Measurements from ENCODE around the gene MKRN2OS. TPM values are rescaled to one million over a fixed set of nuclear protein-coding genes. Genes with fewer than 3 reads are reported as not detected.

MKRN2OS gene
- total and polyA plus RNA-seq, 4 donors, result 0.06 to 0.42 (median 0.17) TPM

GRCh38 chr3:12490547-12490946 is 54.8 kb downstream of the MKRN2OS start:
- Histone ChIP-seq H3K36me3 (ENCODE audit: control insufficient read depth in 4 of 4, insufficient read depth in 3 of 4, low read depth in 1 of 4, low read length in 3 of 4) (peaks cover 0 to 13% (median 5%) of the 10 kb centered on the region in 4 donors), H3K9me3 (ENCODE audit: control insufficient read depth in 4 of 4, low read length in 3 of 4) (no peaks in the 10 kb centered on the region), H3K27me3 (ENCODE audit: control insufficient read depth in 4 of 4, insufficient read depth in 4 of 4, low read length in 3 of 4) (no peaks in the 10 kb centered on the region), H3K4me3 (ENCODE audit: low read depth in 1 of 3, low read length in 3 of 3) (no peak overlapping the region), H3K4me1 (ENCODE audit: control insufficient read depth in 4 of 4, insufficient read depth in 4 of 4, low read length in 3 of 4) (peaks cover 0 to under 1% (median under 1%) of the 10 kb centered on the region in 4 donors), H3K9ac (ENCODE audit: low read depth in 1 of 2, low read length in 2 of 2) (no peak overlapping the region), H3K27ac (ENCODE audit: low read depth in 1 of 2, low read length in 2 of 2) (no peak overlapping the region)
- no peak for DNase-seq (ENCODE audit: low spot score)
- 98% methylated on average over 3 of the region's 3 CpGs for WGBS
- TF ChIP-seq, protein P1, sequence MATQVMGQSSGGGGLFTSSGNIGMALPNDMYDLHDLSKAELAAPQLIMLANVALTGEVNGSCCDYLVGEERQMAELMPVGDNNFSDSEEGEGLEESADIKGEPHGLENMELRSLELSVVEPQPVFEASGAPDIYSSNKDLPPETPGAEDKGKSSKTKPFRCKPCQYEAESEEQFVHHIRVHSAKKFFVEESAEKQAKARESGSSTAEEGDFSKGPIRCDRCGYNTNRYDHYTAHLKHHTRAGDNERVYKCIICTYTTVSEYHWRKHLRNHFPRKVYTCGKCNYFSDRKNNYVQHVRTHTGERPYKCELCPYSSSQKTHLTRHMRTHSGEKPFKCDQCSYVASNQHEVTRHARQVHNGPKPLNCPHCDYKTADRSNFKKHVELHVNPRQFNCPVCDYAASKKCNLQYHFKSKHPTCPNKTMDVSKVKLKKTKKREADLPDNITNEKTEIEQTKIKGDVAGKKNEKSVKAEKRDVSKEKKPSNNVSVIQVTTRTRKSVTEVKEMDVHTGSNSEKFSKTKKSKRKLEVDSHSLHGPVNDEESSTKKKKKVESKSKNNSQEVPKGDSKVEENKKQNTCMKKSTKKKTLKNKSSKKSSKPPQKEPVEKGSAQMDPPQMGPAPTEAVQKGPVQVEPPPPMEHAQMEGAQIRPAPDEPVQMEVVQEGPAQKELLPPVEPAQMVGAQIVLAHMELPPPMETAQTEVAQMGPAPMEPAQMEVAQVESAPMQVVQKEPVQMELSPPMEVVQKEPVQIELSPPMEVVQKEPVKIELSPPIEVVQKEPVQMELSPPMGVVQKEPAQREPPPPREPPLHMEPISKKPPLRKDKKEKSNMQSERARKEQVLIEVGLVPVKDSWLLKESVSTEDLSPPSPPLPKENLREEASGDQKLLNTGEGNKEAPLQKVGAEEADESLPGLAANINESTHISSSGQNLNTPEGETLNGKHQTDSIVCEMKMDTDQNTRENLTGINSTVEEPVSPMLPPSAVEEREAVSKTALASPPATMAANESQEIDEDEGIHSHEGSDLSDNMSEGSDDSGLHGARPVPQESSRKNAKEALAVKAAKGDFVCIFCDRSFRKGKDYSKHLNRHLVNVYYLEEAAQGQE (IDR thresholded peaks at IDR 0.05), result no peak
- TF ChIP-seq, protein P2, sequence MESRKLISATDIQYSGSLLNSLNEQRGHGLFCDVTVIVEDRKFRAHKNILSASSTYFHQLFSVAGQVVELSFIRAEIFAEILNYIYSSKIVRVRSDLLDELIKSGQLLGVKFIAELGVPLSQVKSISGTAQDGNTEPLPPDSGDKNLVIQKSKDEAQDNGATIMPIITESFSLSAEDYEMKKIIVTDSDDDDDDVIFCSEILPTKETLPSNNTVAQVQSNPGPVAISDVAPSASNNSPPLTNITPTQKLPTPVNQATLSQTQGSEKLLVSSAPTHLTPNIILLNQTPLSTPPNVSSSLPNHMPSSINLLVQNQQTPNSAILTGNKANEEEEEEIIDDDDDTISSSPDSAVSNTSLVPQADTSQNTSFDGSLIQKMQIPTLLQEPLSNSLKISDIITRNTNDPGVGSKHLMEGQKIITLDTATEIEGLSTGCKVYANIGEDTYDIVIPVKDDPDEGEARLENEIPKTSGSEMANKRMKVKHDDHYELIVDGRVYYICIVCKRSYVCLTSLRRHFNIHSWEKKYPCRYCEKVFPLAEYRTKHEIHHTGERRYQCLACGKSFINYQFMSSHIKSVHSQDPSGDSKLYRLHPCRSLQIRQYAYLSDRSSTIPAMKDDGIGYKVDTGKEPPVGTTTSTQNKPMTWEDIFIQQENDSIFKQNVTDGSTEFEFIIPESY (IDR thresholded peaks at IDR 0.05), result no peak
- TF ChIP-seq RAD21 (IDR thresholded peaks at IDR 0.05) (no peak), HNF4A (conservative IDR thresholded peaks at IDR 0.05) (no peak), FOXA1 (IDR thresholded peaks at IDR 0.05) (no peak), EGR1 (IDR thresholded peaks at IDR 0.05; ENCODE audit: low read depth in 2 of 2) (no peak), NR2F2 (IDR thresholded peaks at IDR 0.05) (no peak), CTCF (IDR thresholded peaks at IDR 0.05; ENCODE audit: low read depth, low read length, missing input control) (no peak), FOXA2 (IDR thresholded peaks at IDR 0.05) (no peak), MAX (IDR thresholded peaks at IDR 0.05) (no peak)

GRCh38 chr3:12489832-12490231 is 55.5 kb downstream of the MKRN2OS start:
- H3K9ac ChIP-seq (ENCODE audit: low read depth in 1 of 2, low read length in 2 of 2), result no peak overlapping the region
- no peak for DNase-seq (ENCODE audit: low spot score)
- H3K36me3 ChIP-seq (ENCODE audit: control insufficient read depth in 4 of 4, insufficient read depth in 3 of 4, low read depth in 1 of 4, low read length in 3 of 4), result peaks cover 0 to 13% (median 5%) of the 10 kb centered on the region in 4 donors
- no peak overlapping the region for H3K4me3 ChIP-seq (ENCODE audit: low read depth in 1 of 3, low read length in 3 of 3)
- no peaks in the 10 kb centered on the region for H3K27me3 ChIP-seq (ENCODE audit: control insufficient read depth in 4 of 4, insufficient read depth in 4 of 4, low read length in 3 of 4)
- H3K9me3 ChIP-seq (ENCODE audit: control insufficient read depth in 4 of 4, low read length in 3 of 4), result no peaks in the 10 kb centered on the region
- H3K4me1 ChIP-seq (ENCODE audit: control insufficient read depth in 4 of 4, insufficient read depth in 4 of 4, low read length in 3 of 4), result peaks cover 0 to 8% (median 7%) of the 10 kb centered on the region in 4 donors
- WGBS, result 94% methylated on average over 4 of the region's 4 CpGs
- H3K27ac ChIP-seq (ENCODE audit: low read depth in 1 of 2, low read length in 2 of 2), result no peak overlapping the region
- TF ChIP-seq GABPA (IDR thresholded peaks at IDR 0.05 in 1 of 2, conservative IDR thresholded peaks at IDR 0.05 in 1 of 2) (no peak), HNF4G (IDR thresholded peaks at IDR 0.05) (no peak), CTCF (IDR thresholded peaks at IDR 0.05; ENCODE audit: low read depth, low read length, missing input control) (no peak), HNF4A (conservative IDR thresholded peaks at IDR 0.05) (no peak), FOXA1 (IDR thresholded peaks at IDR 0.05) (no peak), RAD21 (IDR thresholded peaks at IDR 0.05) (no peak), ATF3 (IDR thresholded peaks at IDR 0.05) (no peak), TAF1 (conservative IDR thresholded peaks at IDR 0.05) (no peak), FOXA2 (IDR thresholded peaks at IDR 0.05) (no peak), NR2F2 (IDR thresholded peaks at IDR 0.05) (no peak), YY1 (IDR thresholded peaks at IDR 0.05) (no peak), JUND (IDR thresholded peaks at IDR 0.05) (no peak), SP1 (IDR thresholded peaks at IDR 0.05) (no peak)
- TF ChIP-seq, protein P1 (IDR thresholded peaks at IDR 0.05), result no peak

All from liver (tissue), 9 donors.